Peyer's patch (tissue), 4 donors: ENCODE measurements around the gene LRG1. TPM values are rescaled to one million over a fixed set of nuclear protein-coding genes. Genes with fewer than 3 reads are reported as not detected.

Source experiments
- DNase-seq, 3 donors: peaks; one replicate each; pipeline ENCODE4 v3.0.0-alpha.2; 2017 to 2019
- H3K27ac ChIP-seq, 4 donors: fragments of 200-600 bp; sonication (generic); one replicate each; pipeline ENCODE4 v1.5.1; 2016 to 2019
- H3K27me3 ChIP-seq, 2 donors: fragments of 200-600 bp; sonication (generic); one replicate each; pipeline ENCODE4 v1.5.1; 2019
- H3K36me3 ChIP-seq, 3 donors: fragments of 200-600 bp; sonication (generic); one replicate each; pipeline ENCODE4 v1.5.1; 2016 to 2019
- H3K4me1 ChIP-seq, 4 donors: fragments of 200-600 bp; sonication (generic); one replicate each; pipeline ENCODE4 v1.5.1; 2016 to 2019
- H3K4me3 ChIP-seq, 4 donors: fragments of 200-600 bp; sonication (generic); 1 replicate in 3 of 4; 2 replicates in 1 of 4; pipeline ENCODE4 v1.5.1; 2016 to 2019; ENCODE audit warnings: mild to moderate bottlenecking in 1 of 4
- H3K9me3 ChIP-seq, 4 donors: fragments of 200-600 bp; sonication (generic); one replicate each; pipeline ENCODE4 v1.5.1; 2016 to 2019; ENCODE audit warnings: mild to moderate bottlenecking in 1 of 4
- CTCF ChIP-seq, 6 experiments: fragments of 450-650 bp in 4 of 6; fragments of 200-600 bp in 2 of 6; sonication (generic) in 1 of 6; IDR thresholded peaks; one replicate each; pipeline ENCODE4 v1.5.1; 2017 to 2019; ENCODE audit warnings: antibody characterized with exemption in 6 of 6, mild to moderate bottlenecking in 3 of 6, moderate library complexity in 1 of 6
- POLR2A ChIP-seq, 2 donors: fragments of 450-650 bp; IDR thresholded peaks; one replicate each; pipeline ENCODE4 v1.5.1; 2017; ENCODE audit warnings: antibody characterized with exemption in 2 of 2, mild to moderate bottlenecking in 2 of 2, moderate library complexity in 2 of 2
- total RNA-seq, 4 donors: library from RNA; depleted of rRNA; stranded (reverse); fragments of >200 nt; gene quantifications; one replicate each; pipeline ENCODE4 v1.1.0, GENCODE V29; 2016

LRG1 gene
- total RNA-seq, 4 donors from 2014 or later: 1.7 to 3.5 (median 3.0) TPM

DNA sequence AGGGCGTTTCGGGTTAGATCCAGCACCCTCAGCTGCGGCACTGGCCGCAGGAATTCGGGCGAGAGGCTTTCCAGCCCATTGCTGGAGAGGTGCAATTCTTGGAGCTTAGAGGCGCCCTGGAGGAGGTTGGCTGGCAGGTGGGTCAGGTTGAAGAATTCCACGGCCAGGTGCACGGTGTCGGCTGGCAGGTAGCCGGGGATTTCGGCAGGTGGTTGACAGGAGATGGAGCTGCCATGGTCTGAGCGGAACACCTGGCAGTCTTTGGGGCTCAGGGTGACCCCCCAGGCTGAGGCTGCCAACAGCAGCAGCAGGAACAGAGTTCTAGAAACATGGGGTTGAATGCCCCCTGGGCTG lies 1.3 kb downstream of the LRG1 start:
- H3K36me3 ChIP-seq: no peaks in the 10 kb centered on the region
- H3K4me1 ChIP-seq: peaks cover 0 to 9% (median 0%) of the 10 kb centered on the region in 4 donors
- TF ChIP-seq POLR2A (IDR thresholded peaks at IDR 0.05): no peak
- no peak for TF ChIP-seq CTCF (IDR thresholded peaks at IDR 0.05)
- peak overlapping the region in 1 of 4 donors; percentile 17 for H3K4me3 ChIP-seq
- H3K27ac ChIP-seq: no peak overlapping the region
- no peaks in the 10 kb centered on the region for H3K9me3 ChIP-seq
- DNase-seq: no peak
- H3K27me3 ChIP-seq: peaks cover 0 to 9% of the 10 kb centered on the region in 2 donors

DNA sequence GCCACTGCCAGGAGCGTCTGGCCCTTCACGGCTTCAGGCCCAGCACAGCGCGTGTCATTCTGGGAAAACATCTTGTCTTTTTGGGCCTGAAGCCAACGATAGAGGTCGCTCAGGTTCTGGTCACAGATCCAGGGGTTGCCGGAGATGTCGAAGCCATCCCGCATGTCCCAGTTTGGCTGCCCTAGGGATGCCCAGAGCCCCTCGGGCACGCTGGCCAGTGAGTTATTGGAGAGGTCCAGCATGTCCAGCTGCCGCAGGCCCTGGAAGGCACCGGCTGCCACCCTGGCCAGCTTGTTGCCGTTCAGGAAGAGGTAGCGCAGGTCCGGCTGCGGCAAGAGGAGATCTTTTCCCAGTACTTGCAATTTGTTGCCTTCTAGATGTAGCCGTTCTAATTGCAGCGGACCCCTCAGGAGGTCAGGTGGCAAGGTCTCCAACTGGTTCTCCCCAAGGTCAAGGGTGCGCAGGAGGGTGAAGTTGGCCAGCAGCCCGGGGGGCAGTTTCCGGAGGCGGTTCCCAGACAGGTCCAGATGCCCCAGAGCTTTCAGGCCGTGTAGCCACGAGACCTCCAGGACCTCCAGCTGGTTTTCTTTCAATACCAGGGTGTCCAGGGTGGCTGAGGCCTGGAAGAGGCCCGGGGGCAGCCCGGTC lies 1.8 kb downstream of the LRG1 start:
- Histone ChIP-seq H3K27me3 (peaks cover 0 to 9% of the 10 kb centered on the region in 2 donors), H3K4me3 (peak overlapping the region in 1 of 4 donors; percentile 17), H3K4me1 (peaks cover 0 to 9% (median 0%) of the 10 kb centered on the region in 4 donors), H3K27ac (no peak overlapping the region), H3K36me3 (no peaks in the 10 kb centered on the region), H3K9me3 (no peaks in the 10 kb centered on the region)
- no peak for TF ChIP-seq CTCF (IDR thresholded peaks at IDR 0.05)
- TF ChIP-seq POLR2A (IDR thresholded peaks at IDR 0.05): no peak
- DNase-seq: no peak

- no peaks in the 10 kb centered on the region for H3K9me3 ChIP-seq
- no peak for TF ChIP-seq POLR2A (IDR thresholded peaks at IDR 0.05)
- TF ChIP-seq CTCF (IDR thresholded peaks at IDR 0.05): no peak
- no peak overlapping the region for H3K4me3 ChIP-seq
- no peaks in the 10 kb centered on the region for H3K36me3 ChIP-seq
- no peak overlapping the region for H3K27ac ChIP-seq
- peaks cover 0 to 9% (median 0%) of the 10 kb centered on the region in 4 donors for H3K4me1 ChIP-seq
- no peak for DNase-seq
- H3K27me3 ChIP-seq: peaks cover 0 to 9% of the 10 kb centered on the region in 2 donors
Measured at GRCh38 chr19:4536798-4537197, 3.0 kb downstream of the LRG1 start.

- DNase-seq: peak; percentile 27 to 70 (median 70)
- Histone ChIP-seq H3K27me3 (peaks cover 0 to 9% of the 10 kb centered on the region in 2 donors), H3K27ac (no peak within 1 kb of the TSS), H3K4me3 (peak within 1 kb of the TSS in 3 of 4 donors; percentile 15 to 30 (median 18)), H3K36me3 (no peaks in the 10 kb centered on the region), H3K4me1 (peaks cover 0 to 9% (median 0%) of the 10 kb centered on the region in 4 donors), H3K9me3 (no peaks in the 10 kb centered on the region)
- no peak for TF ChIP-seq POLR2A (IDR thresholded peaks at IDR 0.05)
- TF ChIP-seq CTCF (IDR thresholded peaks at IDR 0.05): no peak
Measured at GRCh38 chr19:4534836-4535658, 4.8 kb downstream of the LRG1 start, which contains the start of gene PLIN5. PLIN5 (minus strand) TSS chr19:4535224; CDS start chr19:4534074, 1,150 bp downstream.

- Histone ChIP-seq H3K9me3 (no peaks in the 10 kb centered on the region), H3K27me3 (peaks cover 0 to 9% of the 10 kb centered on the region in 2 donors), H3K27ac (no peak overlapping the region), H3K36me3 (no peaks in the 10 kb centered on the region), H3K4me3 (no peak overlapping the region), H3K4me1 (peaks cover 0 to 9% (median 0%) of the 10 kb centered on the region in 4 donors)
- TF ChIP-seq POLR2A (IDR thresholded peaks at IDR 0.05) (no peak), CTCF (IDR thresholded peaks at IDR 0.05) (no peak)
- DNase-seq: no peak
Measured at GRCh38 chr19:4533835-4534424, 5.9 kb downstream of the LRG1 start.
